Measurements from ENCODE around the gene AVL9. TPM values are rescaled to one million over a fixed set of nuclear protein-coding genes. Genes with fewer than 3 reads are reported as not detected.

AVL9 gene
- total and polyA plus RNA-seq, 2 experiments from 2014 or later: 13.1 to 33.8 TPM

DNA sequence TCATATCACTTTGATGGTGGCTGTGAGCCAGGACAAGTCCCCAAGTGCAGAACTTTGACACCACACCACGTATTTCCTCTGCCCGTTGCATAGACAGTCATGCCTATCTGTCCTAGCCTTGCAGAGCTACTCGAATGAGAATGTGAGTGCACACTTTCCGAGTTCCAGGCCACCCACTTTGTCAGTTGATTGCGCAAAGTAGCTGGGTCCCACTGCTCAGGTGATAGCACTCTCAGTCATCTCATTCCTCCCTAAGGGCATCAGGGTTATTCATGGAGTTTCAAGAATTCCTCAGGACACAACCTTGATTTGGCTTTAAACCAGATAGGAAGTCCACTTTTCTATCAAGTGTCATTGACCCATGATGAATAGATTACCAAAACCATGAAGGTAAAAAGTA is 24.4 kb upstream of the AVL9 start:
- no peak for TF ChIP-seq POLR2AphosphoS5 (IDR thresholded peaks at IDR 0.05; ENCODE audit: low read depth)
- TF ChIP-seq ZNF114 (CRISPR knock-in tag; IDR thresholded peaks at IDR 0.05): no peak
- TF ChIP-seq, protein P1, sequence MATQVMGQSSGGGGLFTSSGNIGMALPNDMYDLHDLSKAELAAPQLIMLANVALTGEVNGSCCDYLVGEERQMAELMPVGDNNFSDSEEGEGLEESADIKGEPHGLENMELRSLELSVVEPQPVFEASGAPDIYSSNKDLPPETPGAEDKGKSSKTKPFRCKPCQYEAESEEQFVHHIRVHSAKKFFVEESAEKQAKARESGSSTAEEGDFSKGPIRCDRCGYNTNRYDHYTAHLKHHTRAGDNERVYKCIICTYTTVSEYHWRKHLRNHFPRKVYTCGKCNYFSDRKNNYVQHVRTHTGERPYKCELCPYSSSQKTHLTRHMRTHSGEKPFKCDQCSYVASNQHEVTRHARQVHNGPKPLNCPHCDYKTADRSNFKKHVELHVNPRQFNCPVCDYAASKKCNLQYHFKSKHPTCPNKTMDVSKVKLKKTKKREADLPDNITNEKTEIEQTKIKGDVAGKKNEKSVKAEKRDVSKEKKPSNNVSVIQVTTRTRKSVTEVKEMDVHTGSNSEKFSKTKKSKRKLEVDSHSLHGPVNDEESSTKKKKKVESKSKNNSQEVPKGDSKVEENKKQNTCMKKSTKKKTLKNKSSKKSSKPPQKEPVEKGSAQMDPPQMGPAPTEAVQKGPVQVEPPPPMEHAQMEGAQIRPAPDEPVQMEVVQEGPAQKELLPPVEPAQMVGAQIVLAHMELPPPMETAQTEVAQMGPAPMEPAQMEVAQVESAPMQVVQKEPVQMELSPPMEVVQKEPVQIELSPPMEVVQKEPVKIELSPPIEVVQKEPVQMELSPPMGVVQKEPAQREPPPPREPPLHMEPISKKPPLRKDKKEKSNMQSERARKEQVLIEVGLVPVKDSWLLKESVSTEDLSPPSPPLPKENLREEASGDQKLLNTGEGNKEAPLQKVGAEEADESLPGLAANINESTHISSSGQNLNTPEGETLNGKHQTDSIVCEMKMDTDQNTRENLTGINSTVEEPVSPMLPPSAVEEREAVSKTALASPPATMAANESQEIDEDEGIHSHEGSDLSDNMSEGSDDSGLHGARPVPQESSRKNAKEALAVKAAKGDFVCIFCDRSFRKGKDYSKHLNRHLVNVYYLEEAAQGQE (IDR thresholded peaks at IDR 0.05; ENCODE audit: unreplicated experiment): no peak
- no peak for TF ChIP-seq EZH2 (IDR thresholded peaks at IDR 0.05; ENCODE audit: low read depth, unreplicated experiment)
- TF ChIP-seq, protein P2, sequence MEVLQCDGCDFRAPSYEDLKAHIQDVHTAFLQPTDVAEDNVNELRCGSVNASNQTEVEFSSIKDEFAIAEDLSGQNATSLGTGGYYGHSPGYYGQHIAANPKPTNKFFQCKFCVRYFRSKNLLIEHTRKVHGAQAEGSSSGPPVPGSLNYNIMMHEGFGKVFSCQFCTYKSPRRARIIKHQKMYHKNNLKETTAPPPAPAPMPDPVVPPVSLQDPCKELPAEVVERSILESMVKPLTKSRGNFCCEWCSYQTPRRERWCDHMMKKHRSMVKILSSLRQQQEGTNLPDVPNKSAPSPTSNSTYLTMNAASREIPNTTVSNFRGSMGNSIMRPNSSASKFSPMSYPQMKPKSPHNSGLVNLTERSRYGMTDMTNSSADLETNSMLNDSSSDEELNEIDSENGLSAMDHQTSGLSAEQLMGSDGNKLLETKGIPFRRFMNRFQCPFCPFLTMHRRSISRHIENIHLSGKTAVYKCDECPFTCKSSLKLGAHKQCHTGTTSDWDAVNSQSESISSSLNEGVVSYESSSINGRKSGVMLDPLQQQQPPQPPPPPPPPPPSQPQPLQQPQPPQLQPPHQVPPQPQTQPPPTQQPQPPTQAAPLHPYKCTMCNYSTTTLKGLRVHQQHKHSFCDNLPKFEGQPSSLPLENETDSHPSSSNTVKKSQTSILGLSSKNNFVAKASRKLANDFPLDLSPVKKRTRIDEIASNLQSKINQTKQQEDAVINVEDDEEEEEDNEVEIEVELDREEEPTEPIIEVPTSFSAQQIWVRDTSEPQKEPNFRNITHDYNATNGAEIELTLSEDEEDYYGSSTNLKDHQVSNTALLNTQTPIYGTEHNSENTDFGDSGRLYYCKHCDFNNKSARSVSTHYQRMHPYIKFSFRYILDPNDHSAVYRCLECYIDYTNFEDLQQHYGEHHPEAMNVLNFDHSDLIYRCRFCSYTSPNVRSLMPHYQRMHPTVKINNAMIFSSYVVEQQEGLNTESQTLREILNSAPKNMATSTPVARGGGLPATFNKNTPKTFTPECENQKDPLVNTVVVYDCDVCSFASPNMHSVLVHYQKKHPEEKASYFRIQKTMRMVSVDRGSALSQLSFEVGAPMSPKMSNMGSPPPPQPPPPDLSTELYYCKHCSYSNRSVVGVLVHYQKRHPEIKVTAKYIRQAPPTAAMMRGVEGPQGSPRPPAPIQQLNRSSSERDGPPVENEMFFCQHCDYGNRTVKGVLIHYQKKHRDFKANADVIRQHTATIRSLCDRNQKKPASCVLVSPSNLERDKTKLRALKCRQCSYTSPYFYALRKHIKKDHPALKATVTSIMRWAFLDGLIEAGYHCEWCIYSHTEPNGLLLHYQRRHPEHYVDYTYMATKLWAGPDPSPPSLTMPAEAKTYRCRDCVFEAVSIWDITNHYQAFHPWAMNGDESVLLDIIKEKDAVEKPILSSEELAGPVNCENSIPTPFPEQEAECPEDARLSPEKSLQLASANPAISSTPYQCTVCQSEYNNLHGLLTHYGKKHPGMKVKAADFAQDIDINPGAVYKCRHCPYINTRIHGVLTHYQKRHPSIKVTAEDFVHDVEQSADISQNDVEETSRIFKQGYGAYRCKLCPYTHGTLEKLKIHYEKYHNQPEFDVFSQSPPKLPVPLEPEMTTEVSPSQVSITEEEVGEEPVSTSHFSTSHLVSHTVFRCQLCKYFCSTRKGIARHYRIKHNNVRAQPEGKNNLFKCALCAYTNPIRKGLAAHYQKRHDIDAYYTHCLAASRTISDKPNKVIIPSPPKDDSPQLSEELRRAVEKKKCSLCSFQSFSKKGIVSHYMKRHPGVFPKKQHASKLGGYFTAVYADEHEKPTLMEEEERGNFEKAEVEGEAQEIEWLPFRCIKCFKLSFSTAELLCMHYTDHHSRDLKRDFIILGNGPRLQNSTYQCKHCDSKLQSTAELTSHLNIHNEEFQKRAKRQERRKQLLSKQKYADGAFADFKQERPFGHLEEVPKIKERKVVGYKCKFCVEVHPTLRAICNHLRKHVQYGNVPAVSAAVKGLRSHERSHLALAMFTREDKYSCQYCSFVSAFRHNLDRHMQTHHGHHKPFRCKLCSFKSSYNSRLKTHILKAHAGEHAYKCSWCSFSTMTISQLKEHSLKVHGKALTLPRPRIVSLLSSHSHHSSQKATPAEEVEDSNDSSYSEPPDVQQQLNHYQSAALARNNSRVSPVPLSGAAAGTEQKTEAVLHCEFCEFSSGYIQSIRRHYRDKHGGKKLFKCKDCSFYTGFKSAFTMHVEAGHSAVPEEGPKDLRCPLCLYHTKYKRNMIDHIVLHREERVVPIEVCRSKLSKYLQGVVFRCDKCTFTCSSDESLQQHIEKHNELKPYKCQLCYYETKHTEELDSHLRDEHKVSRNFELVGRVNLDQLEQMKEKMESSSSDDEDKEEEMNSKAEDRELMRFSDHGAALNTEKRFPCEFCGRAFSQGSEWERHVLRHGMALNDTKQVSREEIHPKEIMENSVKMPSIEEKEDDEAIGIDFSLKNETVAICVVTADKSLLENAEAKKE (CRISPR knock-in tag; IDR thresholded peaks at IDR 0.05): no peak
- no peak for TF ChIP-seq ETS1 (IDR thresholded peaks at IDR 0.05)
- TF ChIP-seq EZH2phosphoT487 (IDR thresholded peaks at IDR 0.05; ENCODE audit: unreplicated experiment): no peak
- TF ChIP-seq NANOG (IDR thresholded peaks at IDR 0.05; ENCODE audit: borderline replicate concordance): no peak
- no peak for TF ChIP-seq CTCF (conservative IDR thresholded peaks at IDR 0.05; ENCODE audit: low read depth in 2 of 2)
- TF ChIP-seq CREB1 (CRISPR knock-in tag; IDR thresholded peaks at IDR 0.05; ENCODE audit: low read depth): no peak
- TF ChIP-seq ZNF331 (CRISPR knock-in tag; IDR thresholded peaks at IDR 0.05; ENCODE audit: low read depth): no peak
- TF ChIP-seq STAT1 (IDR thresholded peaks at IDR 0.05; ENCODE audit: unreplicated experiment): no peak
- no peak for TF ChIP-seq JUNB (IDR thresholded peaks at IDR 0.05; ENCODE audit: unreplicated experiment)
- no peak overlapping the region for H3K27ac Mint-ChIP-seq

More for the DNA sequence above, 24.4 kb upstream of the AVL9 start:
- H3F3A ChIP-seq (replicated peaks; ENCODE audit: low read depth): no peaks in the 10 kb centered on the region
- Mint-ChIP-seq H3K4me3 (no peak overlapping the region), H3K9me3 (peaks cover 6% of the 10 kb centered on the region; the same call in 2 of the 3 replicates), H3K4me1 (no peaks in the 10 kb centered on the region), H3K36me3 (ENCODE audit: low read depth) (peaks cover 2% of the 10 kb centered on the region; the same call in 1 of the 3 replicates), H3K27me3 (ENCODE audit: insufficient read depth, low read depth, poor library complexity) (peaks cover 2% of the 10 kb centered on the region)
- H3K27me3 ChIP-seq (ENCODE audit: insufficient read depth): no peaks in the 10 kb centered on the region
- no peak overlapping the region for H3K4me2 ChIP-seq
- no peak overlapping the region for H3K27ac ChIP-seq (ENCODE audit: low read depth)
- no peaks in the 10 kb centered on the region for H3K4me1 ChIP-seq (ENCODE audit: insufficient read depth)
- no peak overlapping the region for H3K4me3 ChIP-seq
- DNase-seq (ENCODE audit: low spot score) (no peak), ATAC-seq (no peak)
- no peak overlapping the region for H2AFZ ChIP-seq
- no peaks in the 10 kb centered on the region for H3K36me3 ChIP-seq (ENCODE audit: insufficient read depth)
- H3K79me2 ChIP-seq (replicated peaks; ENCODE audit: insufficient read depth): no peaks in the 10 kb centered on the region
- no peaks in the 10 kb centered on the region for H3K9me2 ChIP-seq (ENCODE audit: insufficient read depth)
- no peaks in the 10 kb centered on the region for H4K20me1 ChIP-seq (replicated peaks; ENCODE audit: insufficient read depth)
